LHCN-M2 (cell line): ENCODE results near the gene SHLD1. TPM values are rescaled to one million over a fixed set of nuclear protein-coding genes. Genes with fewer than 3 reads are reported as not detected.

ENCODE experiments used
- DNase-seq: peaks from one replicate; pipeline ENCODE4 v3.0.0-alpha.2; 2012; ENCODE audit warnings: low read depth
- total RNA-seq: library from RNA; depleted of rRNA; stranded (reverse); fragments of >200 nt; gene quantifications from 2 replicates; pipeline ENCODE4 v1.2.3, GENCODE V29; 2014; rRNA removed

SHLD1 gene
- total RNA-seq, 1 experiment from 2014 or later: 2.6 TPM

GRCh38 chr20:5888041-5888440 lies 137.8 kb downstream of the SHLD1 start:
- DNase-seq: no peak

DNA sequence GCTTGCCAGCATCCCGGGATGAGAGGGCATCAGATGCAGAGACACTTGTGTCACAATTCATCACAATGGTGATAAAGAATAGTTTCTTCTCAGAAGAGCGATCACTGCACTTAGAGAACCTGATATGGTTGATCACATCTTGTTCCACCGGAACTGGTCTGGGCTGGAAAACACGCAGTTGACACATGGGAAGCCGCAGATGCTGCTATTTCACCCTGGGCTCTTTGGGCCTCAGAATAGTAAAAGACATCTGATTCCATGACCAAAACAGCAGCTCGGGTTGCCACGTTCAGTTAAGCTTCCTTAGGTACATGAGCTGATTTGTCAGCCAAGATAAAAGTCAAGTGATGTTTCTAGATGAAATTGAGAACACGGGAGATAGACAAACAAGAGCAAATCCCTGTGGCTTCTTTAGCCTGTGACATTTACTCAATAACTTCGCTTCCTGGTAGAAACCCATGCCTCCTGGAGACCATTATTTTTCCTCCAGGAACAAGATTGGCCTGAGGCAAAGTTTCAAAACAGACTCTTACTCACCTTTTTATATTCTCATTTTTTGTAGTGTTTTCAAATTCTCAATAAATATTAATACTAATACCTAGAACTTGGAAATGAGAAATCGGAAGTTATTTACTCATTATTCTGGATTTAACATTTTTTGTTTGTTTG lies 140.7 kb downstream of the SHLD1 start:
- DNase-seq: no peak

GRCh38 chr20:5893052-5893451 lies 142.9 kb downstream of the SHLD1 start:
- DNase-seq: no peak

DNA sequence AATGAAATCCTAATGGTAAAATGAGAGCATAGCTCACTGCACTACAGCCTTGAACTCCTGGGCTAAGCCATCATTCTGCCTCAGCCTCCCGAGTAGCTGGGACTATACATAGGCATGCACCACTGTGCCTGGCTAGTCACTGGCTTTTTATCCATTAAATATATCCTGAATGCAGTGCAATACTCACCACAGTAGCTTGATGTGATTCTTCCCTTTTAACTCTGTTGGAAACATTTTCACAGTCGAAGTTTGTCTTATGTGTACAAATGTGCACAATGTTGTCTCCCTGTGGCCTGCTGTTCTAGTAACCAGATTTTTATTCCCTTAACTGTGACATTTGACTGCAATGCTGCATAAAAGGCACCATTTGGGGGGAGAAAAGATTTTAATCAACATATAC lies 143.4 kb downstream of the SHLD1 start:
- DNase-seq: no peak

DNA sequence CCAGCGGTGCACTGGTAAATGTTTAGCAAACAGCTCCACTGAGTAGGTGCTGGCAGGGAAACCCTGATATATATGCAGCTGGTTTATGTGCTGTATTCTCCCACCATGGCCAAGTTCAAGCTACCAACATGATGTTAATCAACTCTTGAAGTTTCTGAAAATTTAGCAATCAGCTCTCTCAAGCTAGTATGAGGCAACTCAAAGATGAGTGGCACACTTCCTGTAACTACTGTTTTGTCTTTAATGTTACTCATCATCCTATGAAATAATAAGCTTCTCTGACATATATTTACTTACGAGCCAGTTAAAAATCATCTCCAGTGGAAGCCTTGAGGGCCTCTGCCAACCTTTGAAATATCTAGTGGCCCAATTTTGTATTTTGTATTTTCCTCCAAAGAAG lies 145.4 kb downstream of the SHLD1 start:
- DNase-seq: no peak

DNA sequence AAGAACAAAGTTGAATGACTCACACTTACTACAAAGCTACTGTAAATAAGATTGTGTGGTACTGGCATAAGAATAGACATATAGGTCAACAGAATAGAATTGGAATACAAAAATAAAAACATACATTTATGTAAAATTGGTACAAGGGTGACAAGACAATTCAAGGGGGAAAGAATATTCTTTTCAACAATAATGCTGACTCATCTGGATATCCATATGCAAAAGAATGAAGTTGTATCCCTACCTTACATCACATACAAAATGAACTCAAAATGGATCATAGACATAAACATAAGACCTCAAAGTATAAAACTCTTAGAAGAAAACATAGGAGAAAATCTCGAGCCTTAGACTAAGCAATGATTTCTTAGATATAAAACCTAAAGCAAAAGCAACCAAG lies 149.2 kb downstream of the SHLD1 start:
- no peak for DNase-seq

- no peak for DNase-seq
Measured at GRCh38 chr20:5900908-5901307, 150.7 kb downstream of the SHLD1 start.

- no peak for DNase-seq
Measured at GRCh38 chr20:5908981-5909380, 158.8 kb downstream of the SHLD1 start.

DNA sequence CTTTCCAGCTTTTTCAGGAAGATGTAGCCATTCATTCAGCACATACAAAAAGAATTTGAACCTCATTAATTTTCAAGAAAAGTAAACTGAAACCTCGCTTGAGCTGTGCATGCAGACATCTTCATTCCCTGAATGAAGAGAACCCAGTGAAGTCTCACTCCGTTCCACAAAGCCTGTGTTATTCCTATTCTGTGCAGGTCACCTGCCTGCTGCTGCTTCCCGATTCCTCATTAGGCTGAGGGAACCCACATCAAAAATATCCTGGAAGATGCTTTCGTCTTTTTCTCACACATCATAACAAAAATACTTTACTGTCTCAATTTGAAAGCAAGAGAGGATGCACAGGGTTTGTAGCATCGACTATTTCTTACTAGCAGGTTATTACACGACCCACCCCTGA lies 160.0 kb downstream of the SHLD1 start:
- DNase-seq: no peak

DNA sequence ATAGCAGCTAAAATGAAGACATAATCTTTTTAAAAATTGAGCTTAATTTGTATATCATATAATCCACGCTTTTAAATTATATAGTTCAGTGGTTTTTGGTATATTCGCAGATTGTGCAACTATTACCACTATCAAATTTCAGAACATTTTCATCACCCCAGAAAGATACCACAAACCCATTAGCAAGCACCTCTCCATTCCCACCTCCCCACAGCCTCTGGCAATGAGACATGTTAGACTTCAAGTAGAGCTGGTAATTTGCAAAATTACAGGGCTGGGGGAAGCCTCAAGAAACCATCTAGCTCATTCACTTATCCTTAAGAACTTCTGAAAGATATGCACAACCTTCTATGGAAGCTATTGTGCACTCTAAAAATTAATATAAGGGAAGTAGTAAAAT lies 163.0 kb downstream of the SHLD1 start:
- no peak for DNase-seq

Other genes with a start within 250 kb of the SHLD1 start
- gene GPCPD1, start 139.4 kb upstream of the SHLD1 start, total RNA-seq: 7.2 and 11.5 TPM in 2 replicates
- gene CHGB, start 161.1 kb downstream of the SHLD1 start, total RNA-seq: 0.90 and 2.0 TPM in 2 replicates
- 38.9 and 40.7 TPM in 2 replicates for gene TRMT6, start 200.1 kb downstream of the SHLD1 start, total RNA-seq
- 34.1 and 34.3 TPM in 2 replicates for gene MCM8, start 200.3 kb downstream of the SHLD1 start, total RNA-seq